B cell (primary cell): ENCODE results near the gene TSSK2. TPM values are rescaled to one million over a fixed set of nuclear protein-coding genes. Genes with fewer than 3 reads are reported as not detected.

Experiments
- ATAC-seq: fragments of 200-7000 bp; cut with Tn5 transposase; one replicate; pipeline ENCODE4 v1.10.0; 2021; ENCODE audit warnings: low read depth, mild to moderate bottlenecking, moderate number of reproducible peaks, moderate library complexity
- CTCF ChIA-PET: fragments of 350-600 bp; sonication (Branson Sonifier 250); formaldehyde crosslinking; loops from one replicate; lab custom pipeline; 2021; ENCODE audit warnings: antibody characterized with exemption, inconsistent platforms; lab: Charles Lee
- POLR2A ChIA-PET: fragments of 350-600 bp; sonication (Branson Sonifier 250); formaldehyde crosslinking; loops from one replicate; lab custom pipeline; 2021; ENCODE audit warnings: antibody characterized with exemption; lab: Charles Lee
- DNase-seq: peaks from one replicate; pipeline ENCODE4 v3.0.0; 2013
- H2AFZ ChIP-seq: 2 replicates; pipeline ENCODE4 v1.6.1; 2012; ENCODE audit warnings: mild to moderate bottlenecking, low read depth, low read length; ENCODE audit not compliant: insufficient read depth, poor library complexity, severe bottlenecking
- H3K27ac ChIP-seq, 2 donors: 1 replicate in 1 of 2; 2 replicates in 1 of 2; pipeline ENCODE4 v1.5.1; 2012 to 2013; ENCODE audit warnings: low read length in 2 of 2, mild to moderate bottlenecking in 2 of 2, moderate library complexity in 1 of 2
- H3K27me3 ChIP-seq, 4 experiments: fragments of 200-600 bp in 1 of 4; sonication (generic) in 1 of 4; replicated peaks in 1 of 4; 1 replicate in 2 of 4; 2 replicates in 2 of 4; pipeline versions ENCODE4 v1.6.1 to v1.7.0; 2013 to 2016; ENCODE audit warnings: low read length in 3 of 4, mild to moderate bottlenecking in 2 of 4, mixed read lengths in 1 of 4, moderate library complexity in 1 of 4; ENCODE audit not compliant: insufficient read depth in 4 of 4, control insufficient read depth in 3 of 4; ENCODE audit errors: control extremely low read depth in 1 of 4
- H3K36me3 ChIP-seq, 2 experiments: replicated peaks in 1 of 2; 1 replicate in 1 of 2; 2 replicates in 1 of 2; pipeline versions ENCODE4 v1.6.1 to v1.7.1; 2013; ENCODE audit warnings: low read length in 1 of 2; ENCODE audit not compliant: insufficient read depth in 2 of 2, control insufficient read depth in 1 of 2; ENCODE audit errors: control extremely low read depth in 1 of 2, extremely low read depth in 1 of 2
- H3K4me1 ChIP-seq, 2 donors: fragments of 200-600 bp in 1 of 2; sonication (generic) in 1 of 2; 1 replicate in 1 of 2; 2 replicates in 1 of 2; pipeline versions ENCODE4 v1.5.1 to v1.6.1; 2013 to 2017; ENCODE audit warnings: low read length in 2 of 2; ENCODE audit not compliant: control insufficient read depth in 2 of 2, insufficient read depth in 2 of 2
- H3K4me2 ChIP-seq: replicated peaks from 2 replicates; pipeline ENCODE3; 2012; ENCODE audit warnings: mild to moderate bottlenecking, low read depth, low read length; ENCODE audit not compliant: poor library complexity, severe bottlenecking
- H3K4me3 ChIP-seq, 5 experiments: fragments of 200-600 bp in 1 of 5; sonication (generic) in 1 of 5; 1 replicate in 3 of 5; 2 replicates in 2 of 5; pipeline versions ENCODE4 v1.5.1 to v1.7.0; 2011 to 2016; ENCODE audit warnings: low read length in 4 of 5, mild to moderate bottlenecking in 4 of 5, low read depth in 2 of 5, control low read depth in 1 of 5, moderate library complexity in 1 of 5; ENCODE audit not compliant: insufficient read depth in 1 of 5; ENCODE audit errors: control extremely low read depth in 1 of 5, extremely low read depth in 1 of 5
- H3K79me2 ChIP-seq: fragments of 200-600 bp; sonication (generic); one replicate; pipeline ENCODE4 v1.6.0; 2016; ENCODE audit warnings: low read length; ENCODE audit not compliant: control insufficient read depth, insufficient read depth
- H3K9ac ChIP-seq: fragments of 200-600 bp; sonication (generic); 2 replicates; pipeline ENCODE4 v1.6.1; 2017; ENCODE audit warnings: mild to moderate bottlenecking, low read length, moderate library complexity
- H3K9me3 ChIP-seq, 3 donors: one replicate each; pipeline versions ENCODE4 v1.6.1 to v1.7.1; 2013; ENCODE audit warnings: low read length in 2 of 3; ENCODE audit not compliant: control insufficient read depth in 2 of 3, insufficient read depth in 1 of 3; ENCODE audit errors: control extremely low read depth in 1 of 3
- H4K20me1 ChIP-seq: 2 replicates; pipeline ENCODE4 v1.6.0; 2012; ENCODE audit warnings: mild to moderate bottlenecking, low read length; ENCODE audit not compliant: insufficient read depth, control insufficient read depth, poor library complexity, severe bottlenecking
- H3K27ac Mint-ChIP-seq: one replicate; pipeline ENCODE4 v1.8.0; 2021; ENCODE audit warnings: mixed read lengths
- H3K27me3 Mint-ChIP-seq: one replicate; pipeline ENCODE4 v1.8.0; 2021; ENCODE audit warnings: mixed read lengths
- H3K4me1 Mint-ChIP-seq: one replicate; pipeline ENCODE4 v1.8.0; 2021; ENCODE audit warnings: mixed read lengths
- H3K4me3 Mint-ChIP-seq: one replicate; pipeline ENCODE4 v1.8.0; 2021; ENCODE audit warnings: mixed read lengths
- H3K9me3 Mint-ChIP-seq: one replicate; pipeline ENCODE4 v1.8.0; 2022; ENCODE audit warnings: mixed read lengths; ENCODE audit not compliant: insufficient read depth
- CTCF ChIP-seq: fragments of 200-600 bp; IDR thresholded peaks from one replicate; pipeline ENCODE4 v1.8.0; 2022; ENCODE audit warnings: antibody characterized with exemption, mild to moderate bottlenecking
- EZH2 ChIP-seq: IDR thresholded peaks from 2 replicates; pipeline ENCODE4 v1.6.1; 2012; ENCODE audit warnings: borderline replicate concordance, low read depth, mild to moderate bottlenecking, moderate library complexity, low read length; ENCODE audit not compliant: insufficient read depth, poor library complexity, severe bottlenecking
- WGBS: methylation state at CpG from one replicate; pipeline ENCODE4 v1.1.5; 2013; ENCODE audit warnings: missing lambda C conversion rate; ENCODE audit not compliant: insufficient coverage; 5-methylcytosine and 5-hydroxymethylcytosine counted together
- intact Hi-C: fragments of 100-400 bp; cut with micrococcal nuclease; formaldehyde crosslinking; loops from one replicate; pipeline ENCODE4 v1.10.0; 2022
- polyA plus RNA-seq: library from polyadenylated mRNA; depleted of rRNA; stranded (reverse); fragments of >200 nt; gene quantifications from 2 replicates; pipeline ENCODE4 v1.2.3, GENCODE V29; 2012
- total RNA-seq, 2 donors: library from RNA; stranded (reverse); fragments of 120-200 nt in 1 of 2; gene quantifications; 1 replicate in 1 of 2; 2 replicates in 1 of 2; pipeline versions ENCODE4 v1.2.3 to v1.2.4, GENCODE V29; 2013 to 2022

TSSK2 gene
- total and polyA plus RNA-seq, 2 donors (not counting 1 experiment from before 2014, with no cell fraction given), result 0.15 TPM; not detected in 1

- Mint-ChIP-seq H3K4me3 (peak overlapping the region; percentile 96), H3K4me1 (peaks cover 70% of the 10 kb centered on the region), H3K27ac (peak overlapping the region; percentile 90), H3K9me3 (no peaks in the 10 kb centered on the region), H3K27me3 (peaks cover 4% of the 10 kb centered on the region)
- peak overlapping the region; percentile 35 for H3K9ac ChIP-seq
- peaks cover 56 to 77% of the 10 kb centered on the region in 2 donors for H3K4me1 ChIP-seq
- H3K4me2 ChIP-seq, result peak overlapping the region; percentile 99
- H2AFZ ChIP-seq, result no peak overlapping the region
- peaks cover 0 to 15% (median 8%) of the 10 kb centered on the region in 4 experiments for H3K27me3 ChIP-seq
- peaks cover 52% of the 10 kb centered on the region for H3K79me2 ChIP-seq
- ATAC-seq (peak; percentile 44), DNase-seq (peak; percentile 81)
- ChIA-PET POLR2A (interaction anchor here (1.1 to 1.9 kb wide), 3 partner anchors 257 to 305 kb away, joined by 3 to 11 read pairs (median 8); partner anchors contain the start of genes C22orf39, CDC45, HIRA and MRPL40), CTCF (interaction anchor here (1.0 to 2.4 kb wide), 5 partner anchors 30 to 456 kb away, joined by 3 to 13 read pairs (median 5); partner anchors contain the start of genes CDC45 and ESS2)
- peaks cover 0 to 7% (median 0%) of the 10 kb centered on the region in 3 donors for H3K9me3 ChIP-seq
- peak overlapping the region in 3 of 5 experiments; percentile 2 to 42 (median 26) for H3K4me3 ChIP-seq
- intact Hi-C loops, result no loop called here
- H3K27ac ChIP-seq, result peak overlapping the region; percentile 45 to 72
- H4K20me1 ChIP-seq, result peaks cover 37% of the 10 kb centered on the region
- WGBS, result 28% methylated on average over 13 of the region's 14 CpGs
- H3K36me3 ChIP-seq, result peaks cover 0 to 4% of the 10 kb centered on the region in 2 experiments
- TF ChIP-seq CTCF (no peak), EZH2 (no peak)
These were observed 43.3 kb downstream of the TSSK2 start for GRCh38 chr22:19174106-19175025.
